Transverse colon (tissue), 3 donors: ENCODE results near the gene MAPK14.

ENCODE experiments used
- CTCF ChIP-seq, 5 experiments: fragments of 200-600 bp in 3 of 5; fragments of 450-650 bp in 2 of 5; sonication (generic) in 3 of 5; IDR thresholded peaks; 1 replicate in 2 of 5; 2 replicates in 3 of 5; pipeline ENCODE4 v1.5.1; 2016 to 2017; ENCODE audit warnings: antibody characterized with exemption in 5 of 5, inconsistent platforms in 3 of 5, mild to moderate bottlenecking in 2 of 5, moderate library complexity in 1 of 5
- EP300 ChIP-seq: sonication (generic); formaldehyde crosslinking; IDR thresholded peaks from one replicate; pipeline ENCODE4 v1.6.1; 2017; ENCODE audit warnings: antibody characterized with exemption, low read depth

- no peak for TF ChIP-seq CTCF (IDR thresholded peaks at IDR 0.05)
- no peak for TF ChIP-seq EP300
Observed at GRCh38 chr6:36139431-36139830, 111.8 kb downstream of the MAPK14 start.
